K562 (cell line): ENCODE measurements around the gene STAB1.

Source experiments
- CTCF ChIP-seq, 3 experiments: IDR thresholded peaks in 2 of 3; conservative IDR thresholded peaks in 1 of 3; 2 replicates each; pipeline ENCODE4 v1.5.1; 2011 to 2012; ENCODE audit warnings: low read length in 3 of 3, mild to moderate bottlenecking in 3 of 3, control low read depth in 2 of 3, improper control_type of control experiment in 1 of 3, inconsistent platforms in 1 of 3, low read depth in 1 of 3, mixed read lengths in 1 of 3, moderate library complexity in 1 of 3; ENCODE audit not compliant: insufficient read depth in 2 of 3
- ESRRA ChIP-seq: fragments of 450-650 bp; IDR thresholded peaks from 2 replicates; pipeline ENCODE4 v1.6.1; 2014; ENCODE audit warnings: low read depth, mild to moderate bottlenecking, moderate library complexity, borderline replicate concordance
- FOXK2 ChIP-seq, 2 experiments: fragments of 450-650 bp; IDR thresholded peaks in 1 of 2; conservative IDR thresholded peaks in 1 of 2; 2 replicates each; pipeline ENCODE4 v1.6.1; 2016; ENCODE audit warnings: low read depth in 2 of 2, mild to moderate bottlenecking in 1 of 2
- MED1 ChIP-seq: sonication (generic); formaldehyde crosslinking; IDR thresholded peaks from 2 replicates; pipeline ENCODE4 v1.8.1; 2023; ENCODE audit warnings: missing genetic modification reagents, borderline replicate concordance

- no peak for TF ChIP-seq CTCF (IDR thresholded peaks at IDR 0.05 in 2 of 3, conservative IDR thresholded peaks at IDR 0.05 in 1 of 3; ENCODE audit: insufficient read depth in 2 of 3, low read depth in 1 of 3, low read length in 3 of 3)
- no peak for TF ChIP-seq MED1
- no peak for TF ChIP-seq FOXK2 (conservative IDR thresholded peaks at IDR 0.05 in 1 of 2, IDR thresholded peaks at IDR 0.05 in 1 of 2; ENCODE audit: low read depth in 2 of 2)
- TF ChIP-seq ESRRA = no peak
Observed at GRCh38 chr3:52480768-52481715, 14.1 kb upstream of the STAB1 start.
